ENCODE results near the gene OR2M3.

DNA sequence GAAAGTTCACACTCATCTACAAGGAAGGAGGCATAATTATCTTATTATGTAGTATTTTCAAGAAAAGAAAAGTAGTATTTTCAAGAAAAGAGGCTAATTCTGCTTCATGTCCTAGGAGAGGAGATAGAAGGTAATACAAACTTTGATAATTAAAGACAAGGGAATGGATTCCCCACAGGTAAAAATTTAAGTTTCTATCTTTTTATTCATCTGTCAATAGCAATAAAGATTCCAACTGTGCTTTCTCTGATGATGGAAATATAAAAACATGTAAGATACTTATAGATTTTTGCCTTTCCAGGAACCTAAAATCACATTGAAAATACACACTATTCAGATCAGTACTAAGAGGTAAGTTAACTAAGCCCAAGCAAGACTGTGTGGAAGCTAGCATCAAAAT, 22.5 kb upstream of the OR2M3 start, which contains the start of gene OR2M2:
- TF ChIP-seq EP300 (IDR thresholded peaks at IDR 0.05) (no peak), POLR2A (IDR thresholded peaks at IDR 0.05) (no peak), POLR2AphosphoS5 (IDR thresholded peaks at IDR 0.05) (no peak)
- TF ChIP-seq, protein P1, sequence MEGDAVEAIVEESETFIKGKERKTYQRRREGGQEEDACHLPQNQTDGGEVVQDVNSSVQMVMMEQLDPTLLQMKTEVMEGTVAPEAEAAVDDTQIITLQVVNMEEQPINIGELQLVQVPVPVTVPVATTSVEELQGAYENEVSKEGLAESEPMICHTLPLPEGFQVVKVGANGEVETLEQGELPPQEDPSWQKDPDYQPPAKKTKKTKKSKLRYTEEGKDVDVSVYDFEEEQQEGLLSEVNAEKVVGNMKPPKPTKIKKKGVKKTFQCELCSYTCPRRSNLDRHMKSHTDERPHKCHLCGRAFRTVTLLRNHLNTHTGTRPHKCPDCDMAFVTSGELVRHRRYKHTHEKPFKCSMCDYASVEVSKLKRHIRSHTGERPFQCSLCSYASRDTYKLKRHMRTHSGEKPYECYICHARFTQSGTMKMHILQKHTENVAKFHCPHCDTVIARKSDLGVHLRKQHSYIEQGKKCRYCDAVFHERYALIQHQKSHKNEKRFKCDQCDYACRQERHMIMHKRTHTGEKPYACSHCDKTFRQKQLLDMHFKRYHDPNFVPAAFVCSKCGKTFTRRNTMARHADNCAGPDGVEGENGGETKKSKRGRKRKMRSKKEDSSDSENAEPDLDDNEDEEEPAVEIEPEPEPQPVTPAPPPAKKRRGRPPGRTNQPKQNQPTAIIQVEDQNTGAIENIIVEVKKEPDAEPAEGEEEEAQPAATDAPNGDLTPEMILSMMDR (IDR thresholded peaks at IDR 0.05) = no peak
